RWPE2 (cell line): Measurements from ENCODE around the gene CASK.
"Not testable (repeated sequence)": the region's sequence is repeated elsewhere in the genome, so short reads cannot be mapped to it uniquely, and the experiment has no call there.

Experiments used
- ATAC-seq: fragments of 200-7000 bp; cut with Tn5 transposase; 3 replicates; pipeline ENCODE4 v1.9.1; 2021; ENCODE audit warnings: low read depth
- DNase-seq: peaks from one replicate; pipeline ENCODE4 v3.0.0-alpha.2; 2020; ENCODE audit warnings: low spot score
- H3K27ac ChIP-seq: fragments of 450-650 bp; 2 replicates; pipeline ENCODE4 v1.5.1; 2017; ENCODE audit warnings: mild to moderate bottlenecking; ENCODE audit not compliant: poor library complexity, severe bottlenecking
- H3K27me3 ChIP-seq: fragments of 250-450 bp; sonication (Bioruptor Pico); 2 replicates; pipeline ENCODE4 v1.5.1; 2021; ENCODE audit warnings: mild to moderate bottlenecking, moderate library complexity; ENCODE audit not compliant: insufficient read depth, poor library complexity, severe bottlenecking
- H3K36me3 ChIP-seq: fragments of 250-450 bp; sonication (Bioruptor Pico); 2 replicates; pipeline ENCODE4 v1.5.1; 2020; ENCODE audit warnings: low read depth, mild to moderate bottlenecking, moderate library complexity
- H3K4me1 ChIP-seq: fragments of 250-450 bp; sonication (Bioruptor Pico); 2 replicates; pipeline ENCODE4 v1.5.1; 2021; ENCODE audit warnings: mild to moderate bottlenecking, moderate library complexity; ENCODE audit not compliant: insufficient read depth, poor library complexity, severe bottlenecking
- H3K4me3 ChIP-seq: fragments of 250-450 bp; sonication (Bioruptor Pico); 2 replicates; pipeline ENCODE4 v1.5.1; 2021; ENCODE audit warnings: mild to moderate bottlenecking, moderate library complexity; ENCODE audit not compliant: severe bottlenecking
- H3K9me3 ChIP-seq: fragments of 250-450 bp; sonication (Bioruptor Pico); 2 replicates; pipeline ENCODE4 v1.5.1; 2021; ENCODE audit warnings: mild to moderate bottlenecking, moderate library complexity; ENCODE audit not compliant: severe bottlenecking
- TF ChIP-seq, protein P1 (sequence below): fragments of 450-650 bp; IDR thresholded peaks from one replicate; pipeline ENCODE4 v1.5.1; 2017; ENCODE audit warnings: mild to moderate bottlenecking, moderate library complexity; ENCODE audit not compliant: poor library complexity, severe bottlenecking

Gene CASK

DNA sequence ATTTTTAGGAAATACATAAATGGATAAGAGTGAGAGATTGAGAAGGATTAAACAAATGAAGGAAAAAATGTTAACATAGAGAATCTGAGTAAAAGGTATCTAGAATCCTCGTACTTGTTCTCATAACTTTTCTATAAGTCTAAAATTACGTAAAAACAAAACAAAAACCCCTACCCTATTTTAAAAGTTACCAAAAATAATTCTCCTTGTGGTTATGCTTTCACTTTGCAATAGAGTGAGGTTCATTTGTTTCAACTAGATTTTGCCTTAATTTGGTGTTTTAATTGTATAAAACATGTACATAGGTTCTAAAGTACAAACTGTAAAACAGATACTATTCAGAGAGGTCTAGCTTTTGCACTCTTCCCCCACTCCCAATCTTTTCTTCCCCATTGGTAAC is 238.4 kb downstream of the CASK start:
- Histone ChIP-seq H3K36me3 (no peaks in the 10 kb centered on the region), H3K27ac (no peak overlapping the region), H3K4me3 (no peak overlapping the region), H3K9me3 (no peaks in the 10 kb centered on the region), H3K4me1 (no peaks in the 10 kb centered on the region), H3K27me3 (no peaks in the 10 kb centered on the region)
- TF ChIP-seq, protein P1, sequence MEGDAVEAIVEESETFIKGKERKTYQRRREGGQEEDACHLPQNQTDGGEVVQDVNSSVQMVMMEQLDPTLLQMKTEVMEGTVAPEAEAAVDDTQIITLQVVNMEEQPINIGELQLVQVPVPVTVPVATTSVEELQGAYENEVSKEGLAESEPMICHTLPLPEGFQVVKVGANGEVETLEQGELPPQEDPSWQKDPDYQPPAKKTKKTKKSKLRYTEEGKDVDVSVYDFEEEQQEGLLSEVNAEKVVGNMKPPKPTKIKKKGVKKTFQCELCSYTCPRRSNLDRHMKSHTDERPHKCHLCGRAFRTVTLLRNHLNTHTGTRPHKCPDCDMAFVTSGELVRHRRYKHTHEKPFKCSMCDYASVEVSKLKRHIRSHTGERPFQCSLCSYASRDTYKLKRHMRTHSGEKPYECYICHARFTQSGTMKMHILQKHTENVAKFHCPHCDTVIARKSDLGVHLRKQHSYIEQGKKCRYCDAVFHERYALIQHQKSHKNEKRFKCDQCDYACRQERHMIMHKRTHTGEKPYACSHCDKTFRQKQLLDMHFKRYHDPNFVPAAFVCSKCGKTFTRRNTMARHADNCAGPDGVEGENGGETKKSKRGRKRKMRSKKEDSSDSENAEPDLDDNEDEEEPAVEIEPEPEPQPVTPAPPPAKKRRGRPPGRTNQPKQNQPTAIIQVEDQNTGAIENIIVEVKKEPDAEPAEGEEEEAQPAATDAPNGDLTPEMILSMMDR = no peak
- no peak for DNase-seq
- ATAC-seq = no peak

DNA sequence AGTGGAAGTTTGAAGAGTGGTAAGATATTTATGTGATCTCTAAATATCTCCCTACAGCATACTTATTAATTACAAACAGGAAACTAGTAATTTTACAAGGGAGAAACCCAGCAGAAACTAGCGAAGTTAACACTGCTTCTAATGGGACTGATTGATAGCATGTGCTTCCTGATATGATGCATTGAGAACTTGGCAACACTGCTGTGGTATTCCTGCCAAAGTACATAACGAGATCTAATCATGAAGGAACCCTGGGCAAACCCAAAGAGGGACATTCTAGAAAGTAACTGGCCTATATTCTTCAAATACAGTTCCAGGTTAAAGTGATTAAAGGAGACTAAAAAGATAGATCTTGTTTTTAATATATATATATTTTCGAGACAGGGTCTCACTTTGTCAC is 239.2 kb downstream of the CASK start:
- TF ChIP-seq, protein P1 = no peak
- ATAC-seq (no peak), DNase-seq (no peak)
- Histone ChIP-seq H3K27ac (no peak overlapping the region), H3K36me3 (no peaks in the 10 kb centered on the region), H3K9me3 (no peaks in the 10 kb centered on the region), H3K27me3 (no peaks in the 10 kb centered on the region), H3K4me3 (no peak overlapping the region), H3K4me1 (no peaks in the 10 kb centered on the region)

DNA sequence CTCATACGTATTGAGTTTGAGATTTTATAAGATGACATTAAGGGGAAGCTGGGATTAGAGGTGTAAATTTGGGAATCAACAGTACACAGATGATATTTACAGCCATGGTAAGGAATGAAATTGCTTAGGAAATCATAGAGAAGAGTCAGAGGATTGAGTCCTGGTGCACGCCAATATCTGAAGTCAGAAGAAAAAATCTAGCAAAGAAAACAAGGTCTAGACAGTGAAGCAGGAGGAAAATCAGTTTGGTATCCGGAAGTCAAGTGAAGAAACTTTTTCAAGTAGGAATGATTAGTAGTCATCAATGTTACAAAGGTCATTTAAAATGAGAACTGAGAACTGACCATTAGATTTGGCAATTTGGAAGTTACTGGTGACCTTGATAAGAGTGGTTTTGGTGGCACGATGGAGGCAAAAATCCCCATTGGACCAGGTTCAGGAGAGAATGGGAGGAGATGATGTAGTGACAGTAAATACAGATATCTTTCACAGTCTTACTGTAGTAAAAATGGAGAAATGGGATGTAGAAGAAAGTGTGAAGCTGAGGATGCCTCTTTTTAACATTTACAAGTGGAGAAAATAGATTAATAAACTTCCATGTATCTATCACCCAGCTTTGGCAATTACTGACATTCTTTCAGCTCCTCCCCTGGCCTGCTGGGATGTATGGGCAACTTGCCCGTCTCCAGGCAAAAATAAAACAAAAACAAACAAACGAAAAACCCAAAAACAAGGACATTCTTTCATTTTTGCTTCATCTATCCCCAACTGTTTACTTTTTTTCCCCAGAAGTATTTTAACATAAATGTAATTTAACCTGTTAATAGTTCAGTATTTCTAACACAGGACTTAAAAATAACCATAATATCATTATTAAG is 245.9 kb downstream of the CASK start:
- Histone ChIP-seq H3K27me3 (no peaks in the 10 kb centered on the region), H3K36me3 (no peaks in the 10 kb centered on the region), H3K9me3 (no peaks in the 10 kb centered on the region), H3K4me3 (no peak overlapping the region), H3K4me1 (no peaks in the 10 kb centered on the region), H3K27ac (no peak overlapping the region)
- ATAC-seq (no peak), DNase-seq (no peak)
- TF ChIP-seq, protein P1 = no peak

DNA sequence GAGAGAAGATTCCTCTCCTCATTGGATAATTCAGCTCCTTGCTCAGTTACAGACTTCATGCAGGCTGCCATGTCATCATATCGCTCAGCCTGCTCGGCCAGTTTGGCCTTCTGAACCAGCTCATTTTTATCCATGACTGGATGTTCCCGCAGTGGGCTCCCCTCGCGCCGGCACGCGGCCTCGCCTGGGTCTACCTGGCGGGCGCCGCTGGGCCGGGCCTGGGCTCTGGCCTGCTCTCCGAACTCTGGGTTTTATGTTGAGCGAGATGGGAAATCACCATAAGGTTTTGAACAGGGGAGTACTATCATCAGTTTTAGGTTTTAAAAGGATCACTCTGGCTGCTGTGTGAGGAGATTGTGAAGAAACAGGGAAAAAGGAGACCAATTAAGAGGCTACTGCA is 247.0 kb downstream of the CASK start:
- H3K4me3 ChIP-seq, H3K36me3 ChIP-seq, H3K4me1 ChIP-seq, H3K9me3 ChIP-seq, ATAC-seq, H3K27ac ChIP-seq, H3K27me3 ChIP-seq, DNase-seq: not testable (repeated sequence)

DNA sequence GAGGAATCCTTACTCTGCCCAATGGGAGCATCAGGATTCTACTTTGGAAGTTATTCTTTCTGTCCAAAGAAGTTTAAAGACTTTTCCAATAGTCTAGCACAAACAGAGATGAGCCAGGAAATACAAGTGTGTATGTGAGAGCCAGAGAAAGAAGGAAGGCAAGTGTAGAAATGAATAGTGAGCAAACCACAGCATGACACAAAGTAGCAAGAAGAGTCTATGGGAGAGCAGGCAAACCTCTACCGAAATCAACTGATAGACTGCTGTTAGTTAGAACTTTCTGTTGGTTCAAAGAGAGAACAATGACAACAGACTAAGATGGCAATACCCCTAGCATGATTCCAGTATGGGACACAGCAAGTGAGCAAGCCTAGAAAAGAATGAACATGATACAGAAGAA is 250.7 kb downstream of the CASK start:
- Histone ChIP-seq H3K27me3 (no peaks in the 10 kb centered on the region), H3K4me1 (no peaks in the 10 kb centered on the region), H3K9me3 (no peaks in the 10 kb centered on the region), H3K4me3 (no peak overlapping the region), H3K27ac (no peak overlapping the region), H3K36me3 (no peaks in the 10 kb centered on the region)
- DNase-seq (no peak), ATAC-seq (no peak)
- TF ChIP-seq, protein P1 = no peak
